ENCODE results near the gene PRKCB.
"Not testable (repeated sequence)": the region's sequence is repeated elsewhere in the genome, so short reads cannot be mapped to it uniquely, and the experiment has no call there.

Gene PRKCB

DNA sequence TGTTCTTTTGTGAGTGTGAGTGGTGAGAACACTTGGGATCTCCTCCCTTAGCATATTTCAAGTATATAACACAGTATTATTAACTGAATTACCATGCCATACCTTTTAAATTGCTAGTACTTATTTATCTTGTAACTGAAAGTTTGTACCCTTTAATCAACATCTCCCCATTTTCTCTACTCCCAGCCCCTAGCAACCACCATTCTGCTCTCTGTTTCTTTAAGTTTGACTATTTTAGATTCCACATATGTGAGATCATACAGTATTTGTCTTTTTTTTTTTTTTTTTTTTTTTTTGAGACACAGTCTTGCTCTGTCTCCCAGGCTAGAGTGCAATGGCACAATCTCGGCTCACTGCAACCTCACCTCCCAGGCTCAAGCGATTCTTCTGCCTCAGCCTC lies 302.8 kb downstream of the PRKCB start:
- DNase-seq: no peak

DNA sequence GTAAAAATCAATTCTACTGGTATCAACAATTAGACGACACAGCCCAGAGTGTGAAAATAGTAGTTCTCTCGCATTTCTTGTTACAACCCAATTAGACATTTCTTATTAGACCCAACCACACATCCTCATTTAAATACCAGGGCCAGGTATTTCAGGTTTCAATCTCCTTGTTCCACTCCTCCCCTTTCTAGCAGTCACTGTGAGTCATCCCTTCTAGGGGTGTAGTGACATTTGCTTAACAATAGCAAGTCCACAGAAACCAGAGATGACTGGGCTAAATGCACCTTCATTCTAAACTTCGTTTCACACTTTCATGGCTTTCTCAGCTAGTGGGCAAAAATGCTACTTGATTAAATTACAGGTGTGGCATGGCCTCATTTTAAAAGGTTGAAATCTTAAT lies 303.5 kb downstream of the PRKCB start:
- no peak for DNase-seq

DNA sequence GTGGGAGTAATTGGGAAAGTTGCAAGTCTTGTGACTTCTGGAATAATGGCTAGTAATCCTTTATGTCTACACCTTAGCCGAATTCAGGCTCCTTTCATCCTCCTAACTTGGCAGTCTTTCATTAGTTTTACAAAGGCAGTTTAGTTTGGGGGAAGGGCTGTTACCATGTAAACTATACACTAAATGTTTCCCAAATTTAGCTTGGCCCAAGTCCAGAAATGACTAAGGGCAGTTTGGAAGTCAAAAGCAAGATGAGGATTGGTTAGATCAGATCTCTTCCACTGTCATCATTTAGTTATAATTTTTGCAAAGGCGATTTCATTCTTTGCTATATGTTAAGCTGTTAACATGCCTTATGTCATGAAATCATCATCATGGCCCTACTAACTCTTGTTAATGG lies 304.9 kb downstream of the PRKCB start:
- no peak for DNase-seq

DNA sequence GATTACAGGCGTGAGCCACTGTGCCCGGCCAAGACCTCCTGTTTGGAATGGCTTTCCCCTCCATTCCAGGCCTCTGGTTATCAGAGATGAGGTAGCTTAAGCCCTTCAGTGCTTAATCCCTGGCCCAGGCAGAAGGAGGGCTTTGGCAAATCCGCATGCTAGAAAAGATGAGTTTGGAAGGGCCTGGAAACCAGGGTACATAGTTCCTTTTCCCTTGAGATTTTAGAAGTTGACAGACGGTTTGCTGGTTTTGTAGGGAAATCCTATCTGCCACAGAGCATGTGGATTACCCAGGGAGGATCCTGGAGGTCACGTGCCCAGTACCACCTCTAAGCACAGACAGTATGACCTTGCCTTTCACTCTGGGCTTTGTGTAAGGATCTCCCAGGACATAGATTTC lies 305.7 kb downstream of the PRKCB start:
- DNase-seq: no peak

DNA sequence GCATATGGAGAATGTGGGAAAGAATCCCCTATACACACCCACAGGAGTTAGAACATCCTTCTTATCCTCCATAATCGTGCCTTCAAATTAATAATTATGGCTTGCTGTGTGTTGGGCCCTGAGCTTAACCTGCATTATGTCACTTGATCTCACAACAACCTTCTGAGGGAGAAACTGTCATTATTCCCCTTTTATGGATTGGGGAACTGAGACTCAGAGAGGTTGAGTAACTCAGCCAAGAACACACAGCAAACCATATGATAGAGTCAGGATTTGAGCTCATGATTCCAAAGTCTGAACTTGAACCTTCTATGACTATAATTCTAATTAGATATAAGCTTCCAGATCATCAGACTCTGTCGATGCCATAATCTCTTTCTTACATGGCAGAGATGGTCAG lies 306.1 kb downstream of the PRKCB start:
- no peak for DNase-seq

DNA sequence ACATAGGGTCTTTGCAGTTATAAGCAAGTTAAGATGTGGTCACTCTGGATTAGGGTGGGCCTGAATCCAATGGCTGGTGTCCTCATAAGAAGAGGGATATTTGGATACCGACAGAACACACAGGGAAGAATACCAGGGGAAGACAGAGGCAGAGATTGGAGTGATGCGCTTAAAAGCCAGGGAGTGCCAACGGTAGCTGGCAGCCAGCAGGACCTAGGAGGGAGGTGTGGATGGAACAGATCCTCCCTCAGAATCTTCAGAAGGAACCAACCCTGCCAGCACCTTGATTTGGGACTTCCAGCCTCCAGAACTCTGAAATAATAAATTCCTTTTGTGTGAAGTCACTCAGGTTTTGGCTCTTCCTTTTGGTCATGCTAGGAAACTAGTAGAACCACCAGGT lies 310.1 kb downstream of the PRKCB start:
- DNase-seq: no peak

DNA sequence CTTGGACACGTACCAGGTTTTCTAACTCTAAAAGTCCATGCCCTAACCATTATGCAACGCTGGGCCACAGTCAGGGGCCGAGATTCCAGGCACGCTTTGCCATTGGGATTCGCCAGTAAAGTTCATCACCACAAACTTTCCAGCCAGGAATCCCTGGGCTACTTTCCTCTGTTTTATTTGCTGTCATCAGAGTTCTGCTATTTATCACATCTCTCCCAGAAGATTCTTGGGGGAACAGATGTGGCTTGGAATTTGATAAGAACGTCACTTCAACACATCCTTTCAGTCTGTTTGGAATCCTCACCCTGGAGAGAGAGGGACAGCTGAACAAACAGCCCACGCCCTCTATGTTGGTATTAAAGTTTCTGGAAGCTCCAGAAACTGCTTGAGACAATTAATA lies 310.7 kb downstream of the PRKCB start:
- no peak for DNase-seq

DNA sequence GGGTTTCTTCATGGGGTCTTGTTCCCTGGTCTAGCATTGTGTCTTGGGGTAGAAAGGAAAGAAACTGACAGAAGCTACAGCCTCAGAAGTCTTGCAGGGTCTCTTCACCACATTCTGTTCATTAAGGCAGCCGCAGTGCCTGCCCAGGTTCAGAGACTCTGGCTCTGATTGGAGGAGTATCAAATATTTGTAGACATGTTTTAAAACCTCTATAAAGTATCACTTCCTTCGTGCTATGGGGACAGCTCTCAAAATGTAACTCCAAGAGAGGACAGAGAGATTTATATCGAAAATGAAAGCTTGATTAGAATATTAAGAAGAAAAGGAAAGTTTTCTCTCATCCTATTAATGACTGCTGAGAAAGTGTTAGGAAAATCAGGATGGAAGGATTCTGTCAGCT lies 313.3 kb downstream of the PRKCB start:
- no peak for DNase-seq

DNA sequence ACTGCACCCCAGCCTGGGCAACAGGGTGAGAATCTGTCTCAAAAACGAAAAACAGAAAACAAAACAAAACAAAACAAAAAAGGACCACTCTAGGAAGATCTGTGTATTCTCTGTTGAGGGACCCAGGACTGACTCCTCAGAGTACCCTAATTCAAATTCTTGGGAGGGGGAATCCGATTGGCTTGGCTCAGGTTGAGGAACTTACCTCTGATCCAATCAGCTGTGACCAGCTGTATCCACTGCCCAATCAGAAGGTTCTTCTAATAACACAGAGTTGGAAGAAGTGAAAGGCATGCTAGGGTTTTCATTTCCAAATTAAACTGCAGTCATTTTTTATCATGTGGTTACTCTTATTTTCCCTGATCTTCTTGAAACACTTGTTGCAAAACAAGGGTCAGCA lies 314.5 kb downstream of the PRKCB start:
- no peak for DNase-seq

DNA sequence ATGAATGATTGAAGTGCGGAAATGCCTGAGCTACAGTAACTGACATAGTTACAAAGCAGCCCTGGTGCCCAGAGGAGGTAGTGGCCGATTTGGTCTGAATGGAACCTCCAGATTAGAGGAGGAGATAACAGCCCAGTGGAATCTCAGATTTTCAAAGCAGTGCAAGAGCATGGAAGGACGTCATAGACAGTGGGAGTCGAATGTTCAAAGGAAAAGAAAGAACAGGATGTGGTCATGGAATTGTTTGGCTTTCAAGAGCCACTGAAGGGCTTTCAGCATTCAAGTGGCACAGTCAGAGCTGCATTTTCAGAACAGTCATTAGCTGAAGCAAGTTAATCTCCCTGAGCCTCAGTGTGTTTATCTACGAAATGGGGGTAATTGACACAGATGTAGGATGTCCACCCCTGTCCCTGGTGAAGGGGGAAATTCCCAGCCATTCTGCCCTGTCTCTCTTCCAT lies 315.7 kb downstream of the PRKCB start:
- DNase-seq: peak; percentile 9

DNA sequence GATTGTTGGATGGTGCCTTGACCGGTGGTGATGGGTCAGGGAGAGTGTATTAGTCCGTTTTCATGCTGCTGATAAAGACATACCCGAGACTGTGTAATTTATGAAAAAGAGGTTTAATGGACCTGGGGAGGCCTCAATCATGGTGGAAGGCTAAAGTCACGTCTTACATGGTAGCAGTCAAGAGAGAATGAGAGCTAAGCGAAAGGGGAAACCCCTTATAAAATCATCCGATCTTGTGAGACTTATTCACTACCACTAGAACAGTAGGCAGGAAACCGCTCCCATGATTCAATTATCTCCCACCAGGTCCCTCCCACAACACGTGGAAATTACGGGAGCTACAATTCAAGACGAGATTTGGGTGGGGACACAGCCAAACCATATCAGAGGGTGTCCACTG lies 316.3 kb downstream of the PRKCB start:
- not testable (repeated sequence) for DNase-seq

DNA sequence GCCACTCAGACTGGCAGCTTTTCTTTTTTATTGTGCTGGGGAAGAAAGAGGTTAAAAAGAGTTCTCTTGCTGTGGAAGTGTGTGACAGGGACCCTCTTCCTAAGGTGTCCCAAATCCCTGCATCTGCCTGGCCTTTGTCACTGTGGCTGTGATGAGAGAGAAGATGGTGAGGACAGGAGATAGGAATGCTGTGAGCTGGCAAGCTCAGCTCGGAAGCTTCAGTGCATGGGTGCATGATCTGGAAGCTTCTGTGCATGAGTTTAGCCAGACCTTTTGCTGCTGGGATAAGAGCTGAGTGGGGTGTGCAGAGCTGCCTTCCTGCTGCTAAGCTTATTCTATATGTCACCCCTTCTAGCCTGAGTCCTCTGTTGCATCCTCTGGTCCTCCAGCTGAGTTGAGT lies 317.0 kb downstream of the PRKCB start:
- no peak for DNase-seq

DNA sequence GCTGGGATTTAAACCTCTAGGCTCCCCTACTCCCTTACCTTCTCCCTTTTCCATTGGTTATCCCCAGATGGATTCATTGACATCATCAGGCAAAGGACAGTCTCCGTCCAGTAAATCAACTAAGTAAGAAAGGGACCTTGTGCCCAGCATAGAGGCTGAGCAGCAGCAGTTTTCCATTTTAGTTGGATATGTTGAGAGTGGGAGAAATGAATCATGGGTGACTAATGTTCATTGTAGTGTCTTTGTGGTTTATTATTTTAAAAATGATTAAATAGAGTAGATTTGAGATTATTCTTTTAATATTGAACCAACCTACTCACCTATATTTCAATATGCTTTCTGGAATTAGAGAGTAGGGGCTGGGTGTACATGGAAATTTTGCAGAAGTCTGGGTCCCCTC lies 321.0 kb downstream of the PRKCB start:
- no peak for DNase-seq

DNA sequence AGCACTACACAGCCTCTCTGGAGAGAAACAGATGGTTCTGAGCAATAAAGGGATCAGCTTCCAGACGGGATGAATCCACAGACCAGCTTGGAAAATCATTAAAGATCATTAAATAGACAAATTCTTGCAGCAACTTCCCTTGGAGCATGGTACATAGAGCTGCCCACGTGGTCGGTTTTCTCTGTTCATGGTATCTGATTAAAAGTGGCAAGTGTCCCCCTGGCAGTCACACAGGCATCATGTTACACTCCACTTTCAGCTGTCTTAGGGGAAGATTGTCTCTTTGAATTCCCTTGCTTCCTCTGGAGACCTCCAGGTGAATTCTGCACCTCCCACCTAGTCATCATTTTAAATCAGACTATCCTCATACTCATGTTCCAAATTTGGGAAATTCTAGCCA lies 328.2 kb downstream of the PRKCB start:
- no peak for DNase-seq

DNA sequence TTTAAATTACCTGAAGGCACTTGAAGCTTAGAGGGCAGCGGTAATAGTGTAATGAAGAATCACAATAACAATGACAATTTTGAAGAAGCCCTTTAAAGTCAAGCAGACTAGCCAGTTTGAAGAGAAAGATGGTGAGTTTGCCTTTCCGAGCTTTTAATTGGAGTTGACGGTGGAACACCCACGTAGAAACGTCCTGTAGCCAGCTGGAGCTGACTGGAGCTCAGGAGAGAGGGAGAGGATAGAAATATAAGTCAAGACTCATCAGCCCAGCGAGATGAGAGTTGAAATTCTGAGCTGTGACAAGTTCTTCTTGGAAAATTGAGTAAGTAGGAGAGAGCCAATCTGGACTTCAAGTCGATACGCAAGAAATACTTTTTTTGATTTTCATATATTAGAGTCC lies 328.6 kb downstream of the PRKCB start:
- no peak for DNase-seq

DNA sequence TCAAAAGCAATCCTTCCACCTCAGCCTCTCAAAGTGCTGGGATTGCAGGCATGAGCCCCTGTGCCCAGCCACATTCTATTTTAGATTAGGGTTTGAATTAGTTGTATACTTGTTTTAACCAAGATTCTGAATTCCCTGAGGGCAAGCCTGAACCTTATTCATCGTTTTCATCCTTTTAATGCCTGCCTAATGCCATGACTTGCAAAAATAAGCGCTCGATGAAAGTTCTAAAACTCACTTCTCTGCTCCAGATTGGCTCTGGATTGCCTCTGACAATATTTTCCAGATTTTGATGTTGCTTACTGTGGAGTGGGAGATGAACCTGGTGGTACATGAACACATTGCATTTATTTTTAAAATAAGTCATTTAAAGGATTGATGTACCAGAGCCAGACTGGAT lies 329.5 kb downstream of the PRKCB start:
- no peak for DNase-seq

DNA sequence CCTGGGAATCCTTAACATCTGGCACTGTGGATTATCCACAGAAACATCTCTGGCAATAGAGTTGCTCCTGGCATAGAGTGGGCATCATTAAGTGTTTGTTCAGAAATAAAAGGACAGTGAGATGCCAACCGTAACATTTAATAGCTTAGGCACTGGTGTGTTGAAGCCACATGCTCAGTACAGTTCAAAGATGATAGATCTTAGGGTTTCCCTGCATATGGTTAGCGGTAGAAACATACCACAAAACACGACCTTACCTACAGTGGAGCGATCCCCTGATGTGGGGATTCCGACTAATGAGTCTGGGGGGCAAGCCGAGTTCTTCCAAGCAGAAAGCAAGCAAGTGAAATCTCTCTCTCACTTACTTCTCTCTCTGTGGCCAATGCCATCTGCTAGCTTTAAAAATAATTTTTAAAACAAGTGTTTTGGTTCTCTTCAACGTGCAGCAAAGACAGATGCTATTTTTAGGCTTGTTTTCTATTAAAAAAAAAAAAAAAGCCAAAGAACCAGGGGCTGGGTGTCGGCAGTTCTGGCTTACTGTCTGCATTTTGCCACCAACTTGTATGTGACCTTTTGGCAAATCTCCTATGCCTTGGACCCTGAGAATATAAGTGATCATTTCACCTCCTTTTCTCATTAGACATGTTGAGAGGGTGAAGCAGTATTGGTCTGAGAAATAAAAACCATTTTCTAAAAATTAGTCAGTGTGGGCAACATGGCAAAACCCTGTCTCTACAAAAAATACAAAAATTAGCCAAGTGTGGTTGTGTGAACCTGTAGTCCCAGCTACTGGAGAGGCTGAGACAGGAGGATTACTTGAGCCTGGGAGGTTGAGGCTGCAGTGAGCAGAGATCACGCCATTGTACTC lies 331.1 kb downstream of the PRKCB start:
- no peak for DNase-seq

DNA sequence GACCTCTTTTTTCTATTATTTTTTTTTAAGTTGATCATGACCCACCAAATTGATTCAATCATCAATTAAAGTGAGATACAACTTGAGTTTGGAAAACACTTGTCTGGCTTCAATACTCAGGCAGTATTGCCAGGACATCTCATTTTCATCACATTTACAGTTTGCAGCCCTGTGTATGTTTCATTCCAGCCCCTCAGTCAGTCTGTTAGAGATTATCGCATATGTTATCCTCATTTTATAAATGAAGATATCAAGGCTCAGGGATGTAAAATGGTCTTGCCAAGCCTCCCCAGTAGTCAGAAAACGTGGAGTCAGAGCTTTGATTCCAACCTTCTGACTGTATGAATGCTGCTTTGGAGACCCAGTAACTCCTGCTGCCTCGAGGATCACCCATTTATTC lies 333.1 kb downstream of the PRKCB start:
- no peak for DNase-seq

DNA sequence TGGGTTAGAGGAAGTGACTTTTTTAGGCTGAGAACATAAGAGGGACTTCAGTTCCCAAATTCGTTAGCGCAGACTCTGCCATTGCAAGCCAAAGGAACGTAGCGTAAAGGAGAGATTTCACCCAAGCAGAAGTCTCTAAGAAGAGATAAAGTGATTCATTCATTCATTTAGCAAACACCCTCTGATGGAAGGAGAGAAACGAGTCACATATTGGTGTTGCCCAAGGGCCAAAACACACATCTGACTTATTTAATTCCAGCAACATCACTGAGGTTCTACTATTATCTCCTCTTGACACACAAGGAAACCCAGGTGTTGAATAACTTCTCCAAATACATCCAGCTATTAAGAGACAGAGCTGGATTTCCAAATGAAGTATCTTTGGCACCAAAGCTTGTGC lies 334.6 kb downstream of the PRKCB start:
- DNase-seq: no peak

DNA sequence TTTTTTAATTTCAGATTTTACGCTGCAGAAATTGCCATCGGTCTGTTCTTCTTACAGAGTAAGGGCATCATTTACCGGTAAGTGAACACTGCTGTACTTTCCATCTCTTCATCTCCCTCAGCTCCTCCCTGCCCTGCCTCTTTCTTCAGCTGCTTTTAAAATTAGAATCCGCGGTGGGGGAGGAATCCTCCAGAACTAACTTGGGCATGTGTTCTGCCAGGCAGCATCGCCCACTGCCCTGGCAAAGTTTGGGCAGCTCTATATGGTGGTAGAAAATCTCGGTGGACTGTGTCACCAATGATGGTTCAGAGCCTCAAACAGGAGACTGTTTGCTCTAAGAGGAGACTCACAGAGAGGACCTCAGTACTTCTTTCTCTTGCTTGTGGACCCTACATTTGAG lies 338.7 kb downstream of the PRKCB start:
- DNase-seq: no peak

DNA sequence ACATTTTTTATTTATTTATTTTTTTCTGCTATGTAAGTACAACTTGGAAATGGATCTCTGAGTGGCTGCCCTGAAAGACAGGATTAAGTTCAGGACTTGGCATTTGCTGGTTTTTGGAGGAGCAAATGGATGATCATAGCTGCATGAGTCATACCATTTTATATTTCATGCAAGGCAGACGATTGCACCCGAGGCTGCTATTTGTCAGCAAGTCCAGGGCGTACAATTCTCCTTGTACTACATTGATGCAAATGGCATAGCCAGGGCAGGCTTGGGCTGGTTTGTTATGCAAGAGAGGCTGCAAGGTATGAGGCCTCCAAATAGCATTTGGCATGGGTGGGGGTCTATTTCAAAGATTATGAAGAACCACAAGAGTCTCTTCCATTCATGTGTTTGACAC lies 339.2 kb downstream of the PRKCB start:
- DNase-seq: no peak

DNA sequence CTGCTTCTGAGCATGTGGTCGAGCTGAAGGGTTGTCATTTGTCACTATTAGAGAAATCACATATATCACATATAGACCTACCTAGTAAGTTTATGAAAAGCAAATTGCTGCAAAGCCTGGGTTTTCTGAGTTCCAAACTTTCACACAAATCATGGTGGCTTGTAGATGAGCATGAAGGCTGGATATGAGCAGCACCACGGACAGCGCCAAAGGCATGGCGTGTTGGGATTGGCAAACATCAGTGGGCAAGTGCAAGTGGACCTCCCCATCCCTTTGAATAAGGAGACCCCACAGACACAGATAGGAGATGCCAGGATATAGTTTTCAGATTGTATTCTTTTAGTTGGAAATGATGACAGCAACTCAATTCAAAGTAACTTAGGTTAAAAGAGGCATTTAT lies 342.7 kb downstream of the PRKCB start:
- peak; percentile 57 for DNase-seq

DNA sequence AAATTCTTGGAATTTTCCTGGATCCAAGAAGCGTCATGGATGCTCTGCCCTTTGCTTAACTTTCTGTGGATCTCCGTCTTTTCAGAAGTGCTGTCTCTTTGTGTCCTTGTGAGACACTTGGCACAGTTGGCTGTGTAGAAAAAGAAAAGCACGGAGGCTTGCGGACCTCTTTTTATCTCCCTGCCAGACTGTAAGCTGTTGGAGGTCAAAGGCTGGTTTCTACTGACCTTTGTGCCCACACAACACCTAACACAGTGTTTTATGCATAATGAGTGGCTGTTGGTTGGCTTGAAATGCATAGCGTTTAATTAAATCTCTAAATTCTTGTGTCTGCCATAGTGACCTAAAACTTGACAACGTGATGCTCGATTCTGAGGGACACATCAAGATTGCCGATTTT lies 344.7 kb downstream of the PRKCB start:
- no peak for DNase-seq

DNA sequence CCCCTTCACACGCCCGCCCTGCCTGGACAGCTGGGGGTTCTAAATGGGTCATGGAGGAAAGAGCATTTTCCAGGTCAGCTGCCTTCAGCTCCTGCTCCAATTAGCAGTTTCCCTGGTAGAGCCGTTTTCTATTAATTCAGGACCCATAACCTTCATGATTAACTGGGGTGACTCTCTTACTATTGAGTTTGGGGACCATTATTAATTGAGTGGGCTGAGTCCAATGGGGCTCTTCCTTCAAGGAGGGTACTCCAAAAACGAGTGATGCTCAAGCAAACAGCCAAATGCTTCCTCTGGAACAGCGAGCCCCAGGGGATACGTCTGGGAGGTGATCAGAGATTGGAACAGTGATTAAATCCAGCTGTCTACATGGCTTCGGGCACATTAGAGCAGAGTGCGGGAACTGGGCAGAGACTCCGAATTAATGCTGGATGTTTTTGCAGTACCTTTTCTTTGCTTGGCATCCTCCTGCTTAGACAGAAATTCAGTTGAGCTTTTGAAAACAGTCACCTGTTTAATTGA lies 352.3 kb downstream of the PRKCB start:
- DNase-seq: no peak

DNA sequence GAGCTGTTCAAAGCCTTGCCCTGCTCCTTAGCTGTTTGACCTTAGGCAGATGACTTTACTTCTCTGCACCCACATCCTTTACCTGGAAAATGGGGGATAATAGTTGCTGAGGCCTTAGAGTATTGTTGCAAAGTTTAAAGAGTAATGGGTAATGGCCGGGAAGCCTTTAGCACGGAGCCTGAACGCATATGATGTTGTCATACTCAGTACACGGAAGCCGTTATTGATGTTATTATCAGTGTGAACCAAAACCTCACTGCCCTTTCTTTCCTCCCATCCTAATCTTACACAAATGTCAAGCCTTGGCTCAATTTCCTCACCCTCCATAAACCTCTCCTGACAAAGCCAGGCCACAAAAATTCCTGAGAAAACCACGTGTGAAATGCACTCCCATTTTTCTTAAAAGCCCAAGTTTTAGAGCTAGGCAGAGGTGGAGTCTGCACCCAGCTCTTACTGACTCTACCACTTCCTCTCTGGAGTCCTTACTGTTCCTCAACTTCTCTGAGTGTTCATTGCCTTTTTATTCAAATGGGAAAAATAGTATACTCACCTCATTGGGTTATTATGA lies 353.1 kb downstream of the PRKCB start:
- DNase-seq: no peak

Data from hematopoietic multipotent progenitor cell treated with erythropoietin and hydrocortisone succinate and interleukin-3 and kit ligand, for 6 days (in vitro differentiated cells).